Fibroblast of skin of abdomen (primary cell): ENCODE data around the gene FBLN1.
A peak's percentile ranks its signal among the peaks of the same experiment; 100 is the strongest.
"Not testable (repeated sequence)": the region's sequence is repeated elsewhere in the genome, so short reads cannot be mapped to it uniquely, and the experiment has no call there.

ENCODE experiments used
- DNase-seq: peaks from one replicate; pipeline ENCODE4 v3.0.0-alpha.2; 2013

FBLN1 gene

GRCh38 chr22:45585946-45586540, 83.4 kb downstream of the FBLN1 start:
- DNase-seq = no peak

DNA sequence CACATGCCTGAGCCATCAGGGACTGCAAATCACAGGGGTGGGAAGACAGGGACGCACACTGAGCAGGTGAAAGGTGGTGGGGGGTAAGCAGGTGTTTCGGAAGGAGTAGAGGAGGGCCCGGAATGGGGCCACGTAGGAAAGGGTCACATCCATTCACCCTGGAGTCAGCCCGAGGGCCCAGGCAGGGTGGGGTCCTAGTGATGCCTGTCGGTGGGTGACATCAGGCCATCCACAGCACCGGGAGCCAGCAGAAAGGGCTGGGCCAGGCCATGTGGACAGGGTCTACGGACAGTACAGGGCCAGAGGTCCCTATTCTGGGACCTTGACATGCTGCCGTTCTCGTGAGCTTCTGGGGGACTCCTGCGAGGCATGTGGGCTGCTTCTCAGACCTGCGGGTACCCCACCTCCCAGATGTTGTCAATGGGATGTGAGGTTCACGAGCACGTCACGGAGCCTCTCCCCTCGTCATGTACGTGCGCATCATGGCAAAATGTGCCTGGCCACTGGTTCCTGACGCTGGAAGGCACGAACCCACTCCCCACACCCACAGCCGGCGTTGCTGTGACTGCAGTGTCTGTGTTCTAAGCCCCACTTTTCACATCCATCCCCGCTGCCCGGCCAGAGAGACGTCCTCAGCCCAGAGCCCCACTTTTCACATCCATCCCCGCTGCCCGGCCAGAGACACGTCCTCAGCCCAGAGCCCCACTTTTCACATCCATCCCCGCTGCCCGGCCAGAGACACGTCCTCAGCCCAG, 84.1 kb downstream of the FBLN1 start:
- no peak for DNase-seq

DNA sequence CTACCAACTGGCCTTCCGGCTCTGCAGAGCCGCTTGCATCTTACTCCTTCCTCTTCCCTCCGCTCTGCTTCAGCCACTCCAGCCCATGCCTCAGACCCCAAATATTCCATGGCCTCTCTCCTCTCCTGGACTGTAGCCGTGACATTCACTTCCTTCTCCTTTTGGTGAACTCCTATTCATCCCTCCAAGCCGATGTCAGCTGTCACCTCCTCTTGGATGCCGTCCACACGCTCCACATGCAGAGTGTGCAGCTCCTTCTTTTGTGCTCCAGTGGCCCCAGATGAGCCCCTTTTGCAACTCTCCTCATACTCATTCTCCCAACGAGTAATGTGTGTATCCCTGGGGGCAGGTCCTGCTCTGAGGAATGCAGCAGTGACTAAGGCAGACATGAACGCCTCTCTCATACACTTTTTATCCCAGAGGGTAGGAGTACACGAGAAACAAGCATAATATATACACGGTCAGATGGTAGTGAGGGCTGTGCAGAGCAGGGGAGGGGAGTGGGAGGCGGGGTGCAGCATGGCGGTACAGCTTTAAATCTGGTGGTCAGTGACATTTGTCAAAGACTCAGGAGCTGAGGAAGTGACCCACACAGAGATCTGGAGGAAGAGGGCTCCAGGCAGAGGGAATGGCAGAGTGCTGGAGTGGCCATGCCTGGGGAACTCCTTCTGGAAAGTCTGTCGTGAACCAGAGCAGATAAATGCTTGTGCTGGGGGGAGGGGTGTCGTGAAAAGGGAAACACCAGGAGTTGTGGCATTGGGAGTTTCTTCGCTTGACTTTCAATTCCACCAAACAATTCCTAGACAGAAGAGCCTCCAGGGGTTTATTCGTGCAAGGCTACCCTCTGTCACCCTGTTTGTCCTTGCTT, 85.2 kb downstream of the FBLN1 start:
- DNase-seq = peak; percentile 44

GRCh38 chr22:45589556-45589955, 86.9 kb downstream of the FBLN1 start:
- DNase-seq = no peak

DNA sequence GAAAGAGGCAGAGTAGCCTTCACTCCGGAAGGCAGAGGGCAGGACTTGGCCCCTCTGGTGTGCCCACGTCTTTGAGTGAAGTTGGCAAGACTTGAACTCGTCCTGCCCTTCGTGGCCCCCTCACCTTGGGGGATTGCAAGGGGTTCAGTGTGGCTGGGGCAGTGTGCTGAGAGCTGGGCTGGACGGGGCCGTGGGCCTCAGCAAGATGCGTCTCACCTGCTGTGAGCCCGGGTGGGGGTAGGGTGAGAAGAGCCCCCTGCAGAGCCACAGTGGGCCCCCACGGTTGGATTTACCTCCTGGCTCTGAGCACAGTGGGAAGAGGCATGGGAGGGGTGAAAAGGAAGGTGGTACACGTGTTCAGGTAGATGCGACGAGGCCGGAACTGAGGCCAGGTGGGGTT, 87.6 kb downstream of the FBLN1 start:
- DNase-seq = no peak

DNA sequence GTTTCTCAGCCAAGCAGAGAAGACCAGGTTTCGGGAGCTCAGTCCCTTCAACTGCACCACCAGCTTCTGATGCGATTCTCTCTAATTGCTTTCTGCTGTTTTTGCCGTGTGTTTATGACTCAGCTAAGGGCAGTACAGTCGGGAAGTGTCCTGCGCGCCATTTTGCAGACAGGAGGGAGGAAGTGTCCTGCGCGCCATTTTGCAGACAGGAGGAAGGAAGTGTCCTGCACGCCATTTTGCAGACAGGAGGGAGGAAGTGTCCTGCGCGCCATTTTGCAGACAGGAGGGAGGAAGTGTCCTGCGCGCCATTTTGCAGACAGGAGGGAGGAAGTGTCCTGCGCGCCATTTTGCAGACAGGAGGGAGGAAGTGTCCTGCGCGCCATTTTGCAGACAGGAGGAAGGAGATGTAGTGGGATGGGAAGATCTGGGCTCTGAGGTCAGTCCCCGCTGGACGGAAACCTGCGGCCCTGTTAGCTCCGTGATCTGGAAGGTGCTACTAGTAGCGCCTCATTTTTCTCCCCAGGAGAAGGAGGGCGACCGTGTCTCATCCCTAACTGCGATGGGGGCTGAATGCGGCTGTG, 89.0 kb downstream of the FBLN1 start:
- DNase-seq = not testable (repeated sequence)

GRCh38 chr22:45594123-45594941, 91.6 kb downstream of the FBLN1 start:
- no peak for DNase-seq

DNA sequence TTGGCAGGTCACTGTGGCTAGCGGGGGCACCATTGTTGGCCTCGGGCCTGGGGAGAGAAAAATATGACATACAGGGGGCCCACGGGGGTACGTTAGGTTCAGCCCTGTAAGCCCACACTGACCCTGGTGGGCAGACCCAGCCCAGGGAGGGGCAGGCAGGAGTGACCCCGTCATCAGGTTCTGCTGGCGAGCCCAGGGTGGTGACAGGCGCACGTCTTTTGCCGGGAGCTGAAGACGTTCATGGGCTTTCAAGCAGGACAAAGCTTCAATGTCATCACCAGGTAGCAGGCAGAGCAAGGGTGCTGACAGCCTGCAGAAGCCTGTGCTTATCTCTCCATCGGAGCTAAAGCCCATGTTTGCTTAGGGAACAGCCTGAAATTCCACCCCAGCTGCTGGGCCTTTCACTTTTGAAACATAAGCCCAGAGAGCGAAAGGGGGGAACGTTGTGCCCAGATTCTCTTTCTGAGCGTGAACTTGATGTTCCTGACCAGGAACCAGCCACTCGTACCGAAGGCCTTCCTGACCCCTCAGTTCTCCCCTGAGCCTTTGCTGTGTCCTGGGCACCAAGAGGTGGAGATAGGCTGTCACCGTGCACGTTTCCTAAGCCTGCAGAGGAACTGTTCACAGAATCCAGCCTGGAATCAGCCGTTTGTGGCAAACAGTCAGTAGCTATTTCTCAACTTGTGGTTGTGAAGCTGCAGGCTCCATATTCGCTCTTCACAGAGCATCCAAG, 94.9 kb downstream of the FBLN1 start:
- DNase-seq = no peak

GRCh38 chr22:45598596-45599217, 96.0 kb downstream of the FBLN1 start:
- no peak for DNase-seq

- DNase-seq = no peak
These were observed 97.3 kb downstream of the FBLN1 start for GRCh38 chr22:45599836-45600577.

GRCh38 chr22:45600790-45601730, 98.4 kb downstream of the FBLN1 start:
- DNase-seq = peak; percentile 56

DNA sequence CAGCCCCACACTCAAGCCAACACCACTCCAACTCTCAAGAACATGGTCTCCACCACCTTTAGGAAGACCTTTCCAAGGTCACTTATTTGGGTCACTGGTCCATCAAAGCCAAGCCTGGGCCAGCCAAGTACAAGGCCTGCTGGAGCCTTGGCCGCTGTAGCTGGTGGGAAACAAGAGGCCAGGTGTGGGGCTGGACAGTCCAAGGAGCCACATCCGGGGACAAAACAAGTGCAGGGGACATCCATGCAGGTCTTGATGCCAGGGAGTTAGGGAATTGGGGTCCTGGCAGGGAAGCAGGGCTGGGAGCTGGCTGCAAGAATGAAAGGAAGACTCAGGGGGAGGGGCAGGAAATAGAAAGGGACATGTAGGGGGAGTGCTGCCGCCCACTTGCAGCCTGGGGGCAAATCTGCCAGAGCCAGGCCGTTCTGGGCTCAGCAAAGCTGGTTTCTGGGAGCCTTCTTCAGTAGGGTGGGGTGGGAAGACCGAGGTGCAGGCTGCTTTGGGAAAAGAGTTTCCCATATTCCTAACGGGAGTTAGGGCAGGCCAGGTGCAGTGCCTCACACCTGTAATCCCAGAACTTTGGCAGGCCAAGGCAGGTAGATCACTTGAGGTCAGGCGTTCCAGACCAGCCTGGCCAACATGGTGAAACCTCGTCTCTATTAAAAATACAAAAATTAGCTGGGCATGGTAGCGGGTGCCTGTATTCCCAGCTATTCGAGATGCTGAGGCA, 99.5 kb downstream of the FBLN1 start:
- DNase-seq = no peak

- peak; percentile 86 for DNase-seq
These were observed 100.3 kb downstream of the FBLN1 start for GRCh38 chr22:45602824-45603595.

GRCh38 chr22:45603619-45604018, 100.9 kb downstream of the FBLN1 start:
- DNase-seq = no peak

DNA sequence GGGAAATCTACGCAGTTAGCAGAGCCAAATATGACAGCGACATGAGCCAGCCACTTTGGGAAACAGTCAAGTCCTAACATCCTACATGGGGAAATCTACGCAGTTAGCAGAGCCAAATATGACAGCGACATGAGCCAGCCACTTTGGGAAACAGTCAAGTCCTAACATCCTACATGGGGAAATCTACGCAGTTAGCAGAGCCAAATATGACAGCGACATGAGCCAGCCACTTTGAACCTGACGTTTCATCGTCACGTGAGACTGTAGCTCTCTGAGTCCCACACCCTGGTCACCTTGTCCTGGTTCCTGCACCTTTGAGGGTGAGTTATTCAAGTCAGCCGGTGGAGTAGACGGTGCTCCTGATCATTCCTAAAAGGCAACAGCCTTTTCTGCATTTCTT, 105.4 kb downstream of the FBLN1 start:
- not testable (repeated sequence) for DNase-seq

DNA sequence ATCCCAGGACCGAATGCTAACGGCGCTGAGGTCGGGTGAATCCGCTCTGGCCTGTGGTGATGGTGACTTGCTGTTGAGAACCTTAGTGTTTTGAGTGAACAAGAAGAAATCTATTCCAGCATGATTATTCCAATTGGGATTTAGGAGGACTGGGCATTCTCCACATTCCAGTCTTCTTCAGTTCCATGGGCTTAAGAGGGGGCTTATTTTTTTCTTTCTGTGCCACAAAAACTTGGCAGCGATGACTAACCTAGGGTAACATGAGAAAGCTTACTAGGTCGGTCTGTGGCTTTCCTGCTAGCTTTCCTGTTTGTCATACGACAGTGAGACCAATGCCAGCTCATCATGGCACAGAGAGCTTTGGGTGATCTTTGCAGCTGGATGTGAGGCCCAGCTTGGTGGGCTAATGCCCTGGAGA, 106.1 kb downstream of the FBLN1 start:
- DNase-seq = peak; percentile 82

- peak; percentile 71 for DNase-seq
These were observed 109.8 kb downstream of the FBLN1 start for GRCh38 chr22:45612451-45612901.
